Purkinje cell (primary cell): Measurements from ENCODE around the gene ATXN3L. TPM values are rescaled to one million over a fixed set of nuclear protein-coding genes. Genes with fewer than 3 reads are reported as not detected.

ENCODE experiments used
- polyA plus RNA-seq: library from polyadenylated mRNA; unstranded; fragments of >200 nt; fragmentation: Nextera tagmentation; gene quantifications from 2 replicates; pipeline ENCODE4 v1.2.1, GENCODE V29; 2014

Gene ATXN3L
- polyA plus RNA-seq: not detected in 2 replicates

DNA sequence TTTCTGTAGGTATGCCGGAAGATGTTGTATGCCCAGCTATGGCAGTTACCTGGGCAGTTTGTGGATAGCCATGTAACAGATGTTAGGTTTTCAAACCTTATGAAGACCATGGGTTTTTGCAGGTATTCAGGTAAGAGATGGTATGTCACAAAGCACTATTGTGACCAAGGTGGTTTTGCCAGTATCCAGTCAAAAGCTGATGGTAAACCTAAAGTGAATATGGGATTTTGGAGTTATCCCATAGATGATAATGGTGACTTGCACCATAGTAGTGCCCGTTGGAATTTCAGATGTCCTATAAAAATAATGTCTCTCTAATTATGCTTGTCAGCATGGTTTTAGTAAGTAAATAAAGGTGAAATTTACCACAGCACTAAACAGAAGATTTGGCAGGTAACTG lies at the start of gene ATXN3L:
TSS of gene ATXN3L (minus strand) at position 101 of the 400 bp plus-strand sequence. CDS start 119 bp downstream, outside the sequence.

Other genes starting within 250 kb of the ATXN3L start
- gene EGFL6, start 249.5 kb upstream of the ATXN3L start, polyA plus RNA-seq: not detected in 2 replicates